Endothelial cell of umbilical vein (primary cell): ENCODE results near the gene SARS2. TPM values are rescaled to one million over a fixed set of nuclear protein-coding genes. Genes with fewer than 3 reads are reported as not detected.

Source experiments
- BruUV-seq: library from RNA; stranded (reverse); fragments of 400-500 nt; replicated peaks from 2 replicates; lab custom pipeline; 2021; lab: Mats Ljungman, UMichigan
- CTCF ChIA-PET: fragments of 300-600, 350-600 bp; sonication (Branson Sonifier 250); formaldehyde crosslinking; loops from one replicate; lab custom pipeline; 2021; ENCODE audit warnings: antibody characterized with exemption, inconsistent platforms; lab: Charles Lee
- POLR2A ChIA-PET: fragments of 300-600, 350-600 bp; sonication (Branson Sonifier 250); formaldehyde crosslinking; loops from one replicate; lab custom pipeline; 2021; ENCODE audit warnings: antibody characterized with exemption, inconsistent platforms; lab: Charles Lee
- DNase-seq: peaks from one replicate; pipeline ENCODE4 v3.0.0-alpha.2; 2011; ENCODE audit warnings: low read depth, low spot score
- FAIRE-seq: peaks from 2 replicates; lab custom pipeline; 2011; peaks lifted over from hg19 to GRCh38; lab: Jason Lieb, UNC
- H2AFZ ChIP-seq: 2 replicates; pipeline ENCODE4 v1.6.0; 2012; ENCODE audit warnings: low read depth, low read length, control low read depth, inconsistent platforms
- H3K27ac ChIP-seq: 2 replicates; pipeline ENCODE4 v1.5.1; 2011; ENCODE audit warnings: low read depth, mild to moderate bottlenecking, control low read depth, low read length, moderate library complexity; ENCODE audit not compliant: insufficient read depth
- H3K27me3 ChIP-seq, 2 experiments: 2 replicates each; pipeline versions ENCODE4 v1.6.0 to v1.6.1; 2011; ENCODE audit warnings: low read length in 2 of 2, mixed read lengths in 1 of 2; ENCODE audit not compliant: control insufficient read depth in 2 of 2, insufficient read depth in 2 of 2
- H3K36me3 ChIP-seq, 2 experiments: 2 replicates in 1 of 2; 3 replicates in 1 of 2; pipeline ENCODE4 v1.5.1; 2011; ENCODE audit warnings: low read length in 2 of 2, mild to moderate bottlenecking in 1 of 2, moderate library complexity in 1 of 2; ENCODE audit not compliant: control insufficient read depth in 2 of 2, insufficient read depth in 2 of 2; ENCODE audit errors: extremely low read depth in 1 of 2
- H3K4me1 ChIP-seq: 3 replicates; pipeline ENCODE4 v1.5.1; 2011; ENCODE audit warnings: mild to moderate bottlenecking, low read length; ENCODE audit not compliant: control insufficient read depth, insufficient read depth; ENCODE audit errors: extremely low read depth
- H3K4me2 ChIP-seq: 2 replicates; pipeline ENCODE4 v1.6.1; 2011; ENCODE audit warnings: low read length, control low read depth, mixed read lengths; ENCODE audit not compliant: insufficient read depth
- H3K4me3 ChIP-seq, 3 experiments: fragments of 200-600 bp in 1 of 3; sonication (generic), shearing (Covaris generic) in 1 of 3; replicated peaks in 1 of 3; 2 replicates each; pipeline ENCODE4 v1.5.1; 2011 to 2016; ENCODE audit warnings: control low read depth in 3 of 3, low read length in 3 of 3, mild to moderate bottlenecking in 2 of 3, inconsistent platforms in 1 of 3, low read depth in 1 of 3, moderate library complexity in 1 of 3; ENCODE audit not compliant: insufficient read depth in 1 of 3
- H3K79me2 ChIP-seq: 2 replicates; pipeline ENCODE4 v1.6.0; 2012; ENCODE audit warnings: low read length, inconsistent platforms; ENCODE audit not compliant: control insufficient read depth, insufficient read depth
- H3K9ac ChIP-seq: replicated peaks from 2 replicates; pipeline ENCODE3; 2011; ENCODE audit warnings: low read length, control low read depth; ENCODE audit not compliant: insufficient read depth; ENCODE audit errors: extremely low read depth
- H3K9me1 ChIP-seq: replicated peaks from 3 replicates; pipeline ENCODE4 v1.6.0; 2011; ENCODE audit warnings: mild to moderate bottlenecking, low read length; ENCODE audit not compliant: control insufficient read depth, insufficient read depth; ENCODE audit errors: extremely low read depth
- H3K9me3 ChIP-seq: replicated peaks from 2 replicates; pipeline ENCODE4 v1.5.1; 2012; ENCODE audit warnings: low read length, inconsistent platforms; ENCODE audit not compliant: control insufficient read depth, insufficient read depth
- H4K20me1 ChIP-seq: replicated peaks from 2 replicates; pipeline ENCODE3; 2011; ENCODE audit warnings: mild to moderate bottlenecking, low read length; ENCODE audit not compliant: control insufficient read depth, insufficient read depth; ENCODE audit errors: extremely low read depth
- CTCF ChIP-seq, 2 donors: IDR thresholded peaks; 1 replicate in 1 of 2; 2 replicates in 1 of 2; pipeline ENCODE4 v1.5.1; 2011; ENCODE audit warnings: low read length in 2 of 2, mild to moderate bottlenecking in 2 of 2, moderate library complexity in 2 of 2, control low read depth in 1 of 2, inconsistent platforms in 1 of 2, low read depth in 1 of 2; ENCODE audit not compliant: insufficient read depth in 1 of 2; ENCODE audit errors: extremely low read depth in 1 of 2
- EZH2 ChIP-seq: IDR thresholded peaks from 2 replicates; pipeline ENCODE4 v1.6.1; 2012; ENCODE audit warnings: borderline replicate concordance, low read depth, mild to moderate bottlenecking, moderate library complexity, low read length, inconsistent platforms; ENCODE audit not compliant: severe bottlenecking
- FOS ChIP-seq: IDR thresholded peaks from 2 replicates; pipeline ENCODE4 v1.6.1; 2011; ENCODE audit warnings: mild to moderate bottlenecking, low read length, moderate library complexity, borderline replicate concordance; ENCODE audit not compliant: insufficient read depth
- GATA2 ChIP-seq: IDR thresholded peaks from 2 replicates; pipeline ENCODE4 v1.7.0; 2011; ENCODE audit warnings: low read depth, mild to moderate bottlenecking, moderate library complexity, mixed read lengths, low read length; ENCODE audit not compliant: insufficient read length, insufficient read depth
- JUN ChIP-seq: IDR thresholded peaks from 2 replicates; pipeline ENCODE4 v1.6.1; 2011; ENCODE audit warnings: borderline replicate concordance, low read depth; ENCODE audit not compliant: insufficient read length, insufficient read depth
- MAX ChIP-seq: IDR thresholded peaks from 2 replicates; pipeline ENCODE4 v1.6.1; 2011; ENCODE audit not compliant: insufficient read depth, insufficient read length
- MYC ChIP-seq: IDR thresholded peaks from one replicate; pipeline ENCODE4 v1.6.1; 2011; ENCODE audit warnings: mild to moderate bottlenecking, low read depth, low read length
- POLR2A ChIP-seq: IDR thresholded peaks from 2 replicates; pipeline ENCODE4 v1.6.1; 2012; ENCODE audit warnings: low read depth, mild to moderate bottlenecking, control low read depth, low read length
- POLR2AphosphoS5 ChIP-seq: IDR thresholded peaks from 2 replicates; pipeline ENCODE4 v1.6.1; 2012; ENCODE audit warnings: low read depth, mild to moderate bottlenecking, control low read depth, low read length, moderate library complexity; ENCODE audit not compliant: insufficient read depth
- dilution Hi-C: fragments of 300-500 bp; cut with MboI; formaldehyde crosslinking; loops from one replicate; pipeline ENCODE4 v1.15.0; 2019; ENCODE audit warnings: low sequenced_read_pairs; ENCODE audit not compliant: extremely low pct_ligation_motif_present
- intact Hi-C: fragments of 100-400 bp; cut with micrococcal nuclease; formaldehyde crosslinking; loops from one replicate; pipeline ENCODE4 v1.10.0; 2022
- polyA plus RNA-seq, 4 experiments: library from polyadenylated mRNA; depleted of rRNA in 3 of 4; stranded (reverse) in 3 of 4; unstranded in 1 of 4; fragments of >200 nt; gene quantifications; 2 replicates each; pipeline versions ENCODE4 v1.2.1 to v1.2.3, GENCODE V29; 2011 to 2012; ENCODE audit warnings: missing spikeins in 1 of 4
- total RNA-seq: library from RNA; stranded (reverse); gene quantifications from 2 replicates; pipeline ENCODE4 v1.2.3, GENCODE V29; 2021

The SARS2 gene
- total and polyA plus RNA-seq, 2 donors (not counting 3 experiments of a cell fraction or from before 2014, with no cell fraction given), result 40.3 to 43.7 TPM

GRCh38 chr19:38889803-38890202 is 40.8 kb downstream of the SARS2 start:
- Histone ChIP-seq H3K9ac (no peak overlapping the region), H3K9me1 (no peaks in the 10 kb centered on the region), H3K36me3 (peaks cover 2 to 17% of the 10 kb centered on the region in 2 experiments), H3K4me2 (no peak overlapping the region), H2AFZ (no peak overlapping the region), H3K27ac (no peak overlapping the region), H3K4me1 (no peaks in the 10 kb centered on the region), H4K20me1 (no peaks in the 10 kb centered on the region), H3K27me3 (no peaks in the 10 kb centered on the region), H3K4me3 (no peak overlapping the region), H3K9me3 (no peaks in the 10 kb centered on the region), H3K79me2 (no peaks in the 10 kb centered on the region)
- FAIRE-seq, result no peak
- intact Hi-C loops, result no loop called here
- POLR2A ChIA-PET, result no interaction called here
- dilution Hi-C loops, result no loop called here
- TF ChIP-seq JUN (no peak), POLR2A (no peak), MAX (no peak), POLR2AphosphoS5 (no peak), GATA2 (no peak), MYC (no peak), CTCF (IDR thresholded peaks at IDR 0.05; ENCODE audit: extremely low read depth in 1 of 2, insufficient read depth in 1 of 2, low read depth in 1 of 2, low read length in 2 of 2) (no peak), EZH2 (no peak), FOS (no peak)
- CTCF ChIA-PET, result interaction anchor here (1.4 kb wide), 1 partner anchor 128 kb away, joined by 3 read pairs; no protein-coding TSS in a partner anchor
- BruUV-seq, result no TSS peak
- no peak for DNase-seq
